GM21737 (cell line): ENCODE results near the gene PRKAG2.

Experiments
- ATAC-seq: cut with Tn5 transposase; IDR thresholded peaks from one replicate; pipeline ENCODE4 v1.9.1; 2021; ENCODE audit warnings: mild to moderate bottlenecking, moderate library complexity; ENCODE audit not compliant: unreplicated experiment

Gene PRKAG2

GRCh38 chr7:151508991-151509390 lies 367.9 kb downstream of the PRKAG2 start:
- no peak for ATAC-seq

- no peak for ATAC-seq
Measured at GRCh38 chr7:151507806-151508205, 369.1 kb downstream of the PRKAG2 start.

GRCh38 chr7:151506901-151507382 lies 370.0 kb downstream of the PRKAG2 start:
- no peak for ATAC-seq
